ENCODE data around the gene CADM1. TPM values are rescaled to one million over a fixed set of nuclear protein-coding genes. Genes with fewer than 3 reads are reported as not detected.

Gene CADM1
- total RNA-seq, 1 donor from 2014 or later: 20.3 TPM

GRCh38 chr11:115213007-115213406 lies 291.2 kb downstream of the CADM1 start:
- no peak for DNase-seq (ENCODE audit: low spot score)

GRCh38 chr11:115208808-115209259 lies 295.4 kb downstream of the CADM1 start:
- DNase-seq (ENCODE audit: low spot score): no peak

- no peak for DNase-seq (ENCODE audit: low spot score)
Measured at GRCh38 chr11:115207916-115208315, 296.3 kb downstream of the CADM1 start.

- DNase-seq (ENCODE audit: low spot score): no peak
Measured at GRCh38 chr11:115207166-115207591, 297.0 kb downstream of the CADM1 start.

GRCh38 chr11:115206365-115207022 lies 297.7 kb downstream of the CADM1 start:
- no peak for DNase-seq (ENCODE audit: low spot score)

GRCh38 chr11:115202900-115203552 lies 301.2 kb downstream of the CADM1 start:
- no peak for DNase-seq (ENCODE audit: low spot score)

GRCh38 chr11:115202074-115202473 lies 302.1 kb downstream of the CADM1 start:
- no peak for DNase-seq (ENCODE audit: low spot score)

GRCh38 chr11:115201111-115201792 lies 303.0 kb downstream of the CADM1 start:
- DNase-seq (ENCODE audit: low spot score): no peak

GRCh38 chr11:115199481-115200069 lies 304.6 kb downstream of the CADM1 start:
- DNase-seq (ENCODE audit: low spot score): no peak

- DNase-seq (ENCODE audit: low spot score): no peak
Measured at GRCh38 chr11:115198321-115198741, 305.9 kb downstream of the CADM1 start.

- no peak for DNase-seq (ENCODE audit: low spot score)
Measured at GRCh38 chr11:115197433-115197832, 306.8 kb downstream of the CADM1 start.

- DNase-seq (ENCODE audit: low spot score): no peak
Measured at GRCh38 chr11:115197031-115197430, 307.2 kb downstream of the CADM1 start.

GRCh38 chr11:115194802-115195110 lies 309.5 kb downstream of the CADM1 start:
- DNase-seq (ENCODE audit: low spot score): no peak

GRCh38 chr11:115193914-115194801 lies 310.1 kb downstream of the CADM1 start:
- DNase-seq (ENCODE audit: low spot score): no peak

- no peak for DNase-seq (ENCODE audit: low spot score)
Measured at GRCh38 chr11:115191761-115192160, 312.5 kb downstream of the CADM1 start.

- DNase-seq (ENCODE audit: low spot score): no peak
Measured at GRCh38 chr11:115190196-115190595, 314.0 kb downstream of the CADM1 start.

- DNase-seq (ENCODE audit: low spot score): no peak
Measured at GRCh38 chr11:115188898-115189278, 315.3 kb downstream of the CADM1 start.

- DNase-seq (ENCODE audit: low spot score): no peak
Measured at GRCh38 chr11:115188188-115188897, 315.9 kb downstream of the CADM1 start.

- no peak for DNase-seq (ENCODE audit: low spot score)
Measured at GRCh38 chr11:115185931-115186330, 318.3 kb downstream of the CADM1 start.

- no peak for DNase-seq (ENCODE audit: low spot score)
Measured at GRCh38 chr11:115185507-115185906, 318.7 kb downstream of the CADM1 start.

GRCh38 chr11:115184901-115185300 lies 319.3 kb downstream of the CADM1 start:
- DNase-seq (ENCODE audit: low spot score): no peak

Measured in mucosa of gallbladder (tissue), 1 donor.